BLaER1 (cell line): ENCODE data around the gene CENPM.
A peak's percentile ranks its signal among the peaks of the same experiment; 100 is the strongest.

Experiments
- H3K27ac ChIP-seq: shearing (Covaris generic); formaldehyde crosslinking; 2 replicates; pipeline ENCODE4 v1.8.1; 2022
- H3K27me3 ChIP-seq: shearing (Covaris generic); formaldehyde crosslinking; 2 replicates; pipeline ENCODE4 v1.8.1; 2022
- H3K36me3 ChIP-seq: shearing (Covaris generic); formaldehyde crosslinking; 2 replicates; pipeline ENCODE4 v1.8.1; 2022
- H3K4me1 ChIP-seq: shearing (Covaris generic); formaldehyde crosslinking; 2 replicates; pipeline ENCODE4 v1.8.1; 2022
- H3K4me2 ChIP-seq: shearing (Covaris generic); formaldehyde crosslinking; 2 replicates; pipeline ENCODE4 v1.8.1; 2022
- H3K4me3 ChIP-seq: shearing (Covaris generic); formaldehyde crosslinking; 2 replicates; pipeline ENCODE4 v1.8.1; 2022
- H3K9ac ChIP-seq: shearing (Covaris generic); formaldehyde crosslinking; 2 replicates; pipeline ENCODE4 v1.8.1; 2022
- H3K9me3 ChIP-seq: shearing (Covaris generic); formaldehyde crosslinking; 2 replicates; pipeline ENCODE4 v1.8.1; 2022
- H4K20me1 ChIP-seq: shearing (Covaris generic); formaldehyde crosslinking; 2 replicates; pipeline ENCODE4 v1.8.1; 2022
- Cebpa-rat ChIP-seq: shearing (Covaris generic); IDR thresholded peaks from 2 replicates; pipeline ENCODE4 v1.8.1; 2022

The CENPM gene

GRCh38 chr22:41915786-41916493 lies 31.0 kb downstream of the CENPM start:
- no peaks in the 10 kb centered on the region for H3K36me3 ChIP-seq
- H3K27me3 ChIP-seq = peaks cover 71% of the 10 kb centered on the region
- no peaks in the 10 kb centered on the region for H3K9me3 ChIP-seq
- TF ChIP-seq Cebpa-rat = no peak
- H3K4me1 ChIP-seq = peaks cover 55% of the 10 kb centered on the region
- H3K4me2 ChIP-seq = peak overlapping the region; percentile 96; the same call in 1 of the 2 replicates
- peaks cover 97% of the 10 kb centered on the region for H4K20me1 ChIP-seq
- no peak overlapping the region for H3K27ac ChIP-seq
- H3K9ac ChIP-seq = no peak overlapping the region
- peak overlapping the region; percentile 67; the same call in 1 of the 2 replicates for H3K4me3 ChIP-seq

GRCh38 chr22:41915035-41915785 lies 31.7 kb downstream of the CENPM start, which contains the start of gene SHISA8:
Gene SHISA8, minus strand, starts transcription at chr22:41915074. Its CDS starts 407 bp downstream, at chr22:41914667.
- peak within 1 kb of the TSS; percentile 67 for H3K4me3 ChIP-seq
- no peaks in the 10 kb centered on the region for H3K9me3 ChIP-seq
- H3K27me3 ChIP-seq = peaks cover 78% of the 10 kb centered on the region
- no peaks in the 10 kb centered on the region for H3K36me3 ChIP-seq
- H3K4me1 ChIP-seq = peaks cover 55% of the 10 kb centered on the region
- H3K9ac ChIP-seq = peak within 1 kb of the TSS; percentile 57
- H3K4me2 ChIP-seq = peak within 1 kb of the TSS; percentile 96
- peaks cover 97% of the 10 kb centered on the region for H4K20me1 ChIP-seq
- no peak for TF ChIP-seq Cebpa-rat
- H3K27ac ChIP-seq = no peak within 1 kb of the TSS

- Histone ChIP-seq H3K9me3 (no peaks in the 10 kb centered on the region), H3K27me3 (peaks cover 84% of the 10 kb centered on the region), H3K9ac (peak overlapping the region; percentile 57), H4K20me1 (peaks cover 99% of the 10 kb centered on the region), H3K36me3 (no peaks in the 10 kb centered on the region), H3K4me1 (peaks cover 57% of the 10 kb centered on the region), H3K27ac (no peak overlapping the region), H3K4me2 (peak overlapping the region; percentile 96), H3K4me3 (peak overlapping the region; percentile 67)
- TF ChIP-seq Cebpa-rat = no peak
Measured at GRCh38 chr22:41914611-41915034, 32.3 kb downstream of the CENPM start.

GRCh38 chr22:41913842-41914534 lies 33.0 kb downstream of the CENPM start:
- H3K27me3 ChIP-seq = peaks cover 90% of the 10 kb centered on the region
- H3K9ac ChIP-seq = peak overlapping the region; percentile 57; the same call in 1 of the 2 replicates
- H3K4me2 ChIP-seq = peak overlapping the region; percentile 96
- peaks cover 57% of the 10 kb centered on the region for H3K4me1 ChIP-seq
- no peaks in the 10 kb centered on the region for H3K9me3 ChIP-seq
- TF ChIP-seq Cebpa-rat = no peak
- peak overlapping the region; percentile 67 for H3K4me3 ChIP-seq
- H4K20me1 ChIP-seq = peaks cover 99% of the 10 kb centered on the region
- no peak overlapping the region for H3K27ac ChIP-seq
- no peaks in the 10 kb centered on the region for H3K36me3 ChIP-seq

- no peaks in the 10 kb centered on the region for H3K9me3 ChIP-seq
- H3K4me3 ChIP-seq = no peak overlapping the region
- peaks cover 98% of the 10 kb centered on the region for H3K27me3 ChIP-seq
- H4K20me1 ChIP-seq = peaks cover 99% of the 10 kb centered on the region
- H3K36me3 ChIP-seq = peaks cover under 1% of the 10 kb centered on the region; the same call in 1 of the 2 replicates
- TF ChIP-seq Cebpa-rat = no peak
- H3K27ac ChIP-seq = no peak overlapping the region
- H3K4me1 ChIP-seq = peaks cover 57% of the 10 kb centered on the region
- H3K4me2 ChIP-seq = no peak overlapping the region
- H3K9ac ChIP-seq = no peak overlapping the region
Measured at GRCh38 chr22:41913040-41913719, 33.8 kb downstream of the CENPM start.

GRCh38 chr22:41912338-41913039 lies 34.5 kb downstream of the CENPM start:
- H3K27ac ChIP-seq = no peak overlapping the region
- H3K36me3 ChIP-seq = peaks cover 8% of the 10 kb centered on the region; the same call in 1 of the 2 replicates
- H3K27me3 ChIP-seq = peaks cover 100% of the 10 kb centered on the region
- H3K4me1 ChIP-seq = peaks cover 57% of the 10 kb centered on the region
- no peaks in the 10 kb centered on the region for H3K9me3 ChIP-seq
- no peak overlapping the region for H3K4me2 ChIP-seq
- peaks cover 99% of the 10 kb centered on the region for H4K20me1 ChIP-seq
- no peak for TF ChIP-seq Cebpa-rat
- no peak overlapping the region for H3K4me3 ChIP-seq
- H3K9ac ChIP-seq = no peak overlapping the region

GRCh38 chr22:41911001-41911611 lies 35.8 kb downstream of the CENPM start:
- H3K4me3 ChIP-seq = peak overlapping the region; percentile 60
- peaks cover 90% of the 10 kb centered on the region for H3K27me3 ChIP-seq
- no peaks in the 10 kb centered on the region for H3K9me3 ChIP-seq
- peaks cover 21% of the 10 kb centered on the region for H3K36me3 ChIP-seq
- H3K27ac ChIP-seq = no peak overlapping the region
- TF ChIP-seq Cebpa-rat = no peak
- peak overlapping the region; percentile 87 for H3K4me2 ChIP-seq
- H4K20me1 ChIP-seq = peaks cover 99% of the 10 kb centered on the region
- H3K4me1 ChIP-seq = peaks cover 59% of the 10 kb centered on the region
- H3K9ac ChIP-seq = 0 out of 2 replicates have a peak overlapping the region, but pooled peaks have one; percentile 24
